IMR-90 (cell line): ENCODE results near the gene OTOG. TPM values are rescaled to one million over a fixed set of nuclear protein-coding genes. Genes with fewer than 3 reads are reported as not detected.

Experiments
- ATAC-seq: fragments of 200-7000 bp; cut with Tn5 transposase; 2 replicates; pipeline ENCODE4 v1.9.1; 2020; ENCODE audit warnings: low read depth, mild to moderate bottlenecking, moderate library complexity
- BruUV-seq: library from RNA; stranded (reverse); fragments of 400-500 nt; replicated peaks from 2 replicates; lab custom pipeline; 2021; lab: Mats Ljungman, UMichigan
- CTCF ChIA-PET: fragments of 300-600 bp; formaldehyde crosslinking; extraction: SDS; loops from one replicate; lab custom pipeline; 2021; ENCODE audit warnings: antibody characterized with exemption; lab: Yijun Ruan, JAX
- POLR2A ChIA-PET: fragments of 300-600 bp; sonication (Branson Sonifier 250); formaldehyde crosslinking; loops from one replicate; lab custom pipeline; 2022; ENCODE audit warnings: antibody characterized with exemption; ENCODE audit not compliant: unreplicated experiment; lab: Charles Lee
- DNase-seq: peaks from one replicate; pipeline ENCODE4 v3.0.0; 2013
- H2AFZ ChIP-seq: replicated peaks from 2 replicates; pipeline ENCODE3; 2013; ENCODE audit warnings: low read length, mild to moderate bottlenecking; ENCODE audit not compliant: poor library complexity
- H2AK5ac ChIP-seq: 2 replicates; pipeline ENCODE4 v1.6.1; 2013; ENCODE audit warnings: low read depth, low read length, inconsistent platforms
- H2AK9ac ChIP-seq: replicated peaks from 2 replicates; pipeline ENCODE3; 2013; ENCODE audit warnings: mild to moderate bottlenecking, low read depth, low read length, moderate library complexity; ENCODE audit not compliant: poor library complexity
- H2BK120ac ChIP-seq: 2 replicates; pipeline ENCODE4 v1.6.1; 2013; ENCODE audit warnings: low read depth, low read length, inconsistent platforms
- H2BK15ac ChIP-seq: 3 replicates; pipeline ENCODE4 v1.6.1; 2013; ENCODE audit warnings: low read depth, low read length, inconsistent platforms
- H2BK20ac ChIP-seq: 2 replicates; pipeline ENCODE4 v1.6.1; 2013; ENCODE audit warnings: low read depth, mild to moderate bottlenecking, inconsistent platforms, low read length, moderate library complexity
- H2BK5ac ChIP-seq: 2 replicates; pipeline ENCODE4 v1.6.1; 2013; ENCODE audit warnings: mild to moderate bottlenecking, low read depth, low read length, inconsistent platforms; ENCODE audit not compliant: poor library complexity, severe bottlenecking
- H3K14ac ChIP-seq: replicated peaks from 2 replicates; pipeline ENCODE4 v1.6.1; 2013; ENCODE audit warnings: low read depth, low read length, inconsistent platforms
- H3K18ac ChIP-seq: 2 replicates; pipeline ENCODE4 v1.6.1; 2013; ENCODE audit warnings: low read depth, low read length, control low read depth
- H3K23ac ChIP-seq: 2 replicates; pipeline ENCODE4 v1.6.1; 2013; ENCODE audit warnings: low read depth, low read length, inconsistent platforms
- H3K27ac ChIP-seq: 2 replicates; pipeline ENCODE4 v1.5.1; 2013; ENCODE audit warnings: mild to moderate bottlenecking, control low read depth, low read length; ENCODE audit not compliant: insufficient read depth
- H3K27me3 ChIP-seq: 2 replicates; pipeline ENCODE4 v1.6.1; 2013; ENCODE audit warnings: low read length; ENCODE audit not compliant: control insufficient read depth, insufficient read depth
- H3K36me3 ChIP-seq: 2 replicates; pipeline ENCODE4 v1.6.1; 2013; ENCODE audit warnings: low read length, mixed read lengths; ENCODE audit not compliant: control insufficient read depth, insufficient read depth
- H3K4ac ChIP-seq: 2 replicates; pipeline ENCODE4 v1.6.1; 2013; ENCODE audit warnings: low read depth, low read length, inconsistent platforms
- H3K4me1 ChIP-seq: 2 replicates; pipeline ENCODE4 v1.6.1; 2013; ENCODE audit warnings: low read length, mixed read lengths; ENCODE audit not compliant: control insufficient read depth, insufficient read depth
- H3K4me2 ChIP-seq: 2 replicates; pipeline ENCODE4 v1.6.1; 2013; ENCODE audit warnings: low read depth, mild to moderate bottlenecking, control low read depth, low read length, moderate library complexity
- H3K4me3 ChIP-seq: 2 replicates; pipeline ENCODE4 v1.5.1; 2013; ENCODE audit warnings: low read depth, mild to moderate bottlenecking, control low read depth, low read length, moderate library complexity; ENCODE audit not compliant: insufficient read depth
- H3K56ac ChIP-seq: 2 replicates; pipeline ENCODE4 v1.6.1; 2013; ENCODE audit warnings: low read length, inconsistent platforms; ENCODE audit not compliant: insufficient read depth; ENCODE audit errors: extremely low read depth
- H3K79me1 ChIP-seq, 2 experiments: 2 replicates each; pipeline ENCODE4 v1.6.1; 2013; ENCODE audit warnings: low read length in 2 of 2, inconsistent platforms in 1 of 2, low read depth in 1 of 2
- H3K9ac ChIP-seq: 2 replicates; pipeline ENCODE4 v1.6.1; 2013; ENCODE audit warnings: low read depth, low read length, control low read depth
- H3K9me1 ChIP-seq: 2 replicates; pipeline ENCODE4 v1.6.1; 2013; ENCODE audit warnings: low read length, inconsistent platforms; ENCODE audit not compliant: insufficient read depth
- H3K9me3 ChIP-seq: 2 replicates; pipeline ENCODE4 v1.6.1; 2013; ENCODE audit warnings: low read length; ENCODE audit not compliant: control insufficient read depth, insufficient read depth
- H4K20me1 ChIP-seq: 2 replicates; pipeline ENCODE4 v1.6.1; 2013; ENCODE audit warnings: low read length, inconsistent platforms; ENCODE audit not compliant: insufficient read depth
- H4K5ac ChIP-seq: 2 replicates; pipeline ENCODE4 v1.6.1; 2013; ENCODE audit warnings: mild to moderate bottlenecking, low read depth, low read length, control low read depth
- H4K8ac ChIP-seq, 2 experiments: 2 replicates each; pipeline ENCODE4 v1.6.1; 2013; ENCODE audit warnings: low read depth in 2 of 2, low read length in 2 of 2, control low read depth in 1 of 2, inconsistent platforms in 1 of 2
- H4K91ac ChIP-seq: 2 replicates; pipeline ENCODE4 v1.6.1; 2013; ENCODE audit warnings: low read depth, low read length, inconsistent platforms; ENCODE audit not compliant: insufficient read depth
- BHLHE40 ChIP-seq: fragments of 150-350 bp; IDR thresholded peaks from 2 replicates; pipeline ENCODE4 v1.6.1; 2016; ENCODE audit warnings: mild to moderate bottlenecking, low read depth, low read length
- CEBPB ChIP-seq: IDR thresholded peaks from 2 replicates; pipeline ENCODE4 v1.6.1; 2012; ENCODE audit warnings: low read depth, low read length, improper control_type of control experiment
- CHD1 ChIP-seq: IDR thresholded peaks from 2 replicates; pipeline ENCODE4 v1.6.1; 2012; ENCODE audit warnings: low read depth, low read length, improper control_type of control experiment
- FOS ChIP-seq: fragments of 150-350 bp; IDR thresholded peaks from 2 replicates; pipeline ENCODE4 v1.6.1; 2016; ENCODE audit warnings: low read depth, low read length
- MAFK ChIP-seq: IDR thresholded peaks from 2 replicates; pipeline ENCODE4 v1.6.1; 2012; ENCODE audit warnings: low read depth, low read length, improper control_type of control experiment
- MAZ ChIP-seq: IDR thresholded peaks from 2 replicates; pipeline ENCODE4 v1.6.1; 2012; ENCODE audit warnings: low read depth, mild to moderate bottlenecking, low read length, improper control_type of control experiment, moderate library complexity, borderline replicate concordance
- MXI1 ChIP-seq: IDR thresholded peaks from 2 replicates; pipeline ENCODE4 v1.6.1; 2012; ENCODE audit warnings: low read depth, mild to moderate bottlenecking, low read length, moderate library complexity, borderline replicate concordance
- NFE2L2 ChIP-seq: fragments of 150-350 bp; IDR thresholded peaks from 2 replicates; pipeline ENCODE4 v1.6.1; 2016; ENCODE audit warnings: low read depth, mild to moderate bottlenecking, low read length
- POLR2A ChIP-seq: IDR thresholded peaks from 2 replicates; pipeline ENCODE4 v1.6.1; 2012; ENCODE audit warnings: mild to moderate bottlenecking, low read depth, low read length
- RAD21 ChIP-seq: IDR thresholded peaks from 2 replicates; pipeline ENCODE4 v1.6.1; 2012; ENCODE audit warnings: low read length, improper control_type of control experiment
- RCOR1 ChIP-seq: IDR thresholded peaks from 2 replicates; pipeline ENCODE4 v1.6.1; 2012; ENCODE audit warnings: mild to moderate bottlenecking, low read length, improper control_type of control experiment; ENCODE audit not compliant: insufficient replicate concordance
- RFX5 ChIP-seq: IDR thresholded peaks from 2 replicates; pipeline ENCODE4 v1.8.0; 2012; ENCODE audit warnings: low read depth, mild to moderate bottlenecking, low read length, moderate library complexity
- SMC3 ChIP-seq: fragments of 150-350 bp; IDR thresholded peaks from 2 replicates; pipeline ENCODE4 v1.6.1; 2016; ENCODE audit warnings: low read depth, mild to moderate bottlenecking, antibody characterized with exemption, low read length, moderate library complexity
- WGBS, 2 experiments: methylation state at CpG; one replicate each; pipeline versions ENCODE4 v1.1.5 to v1.1.7; 2013; ENCODE audit warnings: missing lambda C conversion rate in 2 of 2; ENCODE audit not compliant: insufficient read length in 1 of 2; ENCODE audit errors: extremely low coverage in 2 of 2; 5-methylcytosine and 5-hydroxymethylcytosine counted together
- dilution Hi-C: fragments of 300-500 bp; cut with HindIII; formaldehyde crosslinking; loops from one replicate; pipeline ENCODE4 v1.14.3; 2018; ENCODE audit warnings: low sequenced_read_pairs; ENCODE audit not compliant: unreplicated experiment
- in situ Hi-C: fragments of 300-500 bp; cut with MboI; formaldehyde crosslinking; loops from 3 replicates; pipeline ENCODE4 v1.14.3; 2019; ENCODE audit warnings: low sequenced_read_pairs, inconsistent platforms, mixed read lengths
- intact Hi-C: fragments of 100-400 bp; cut with micrococcal nuclease; formaldehyde crosslinking; loops from 2 replicates; pipeline ENCODE4 v1.10.0; 2022
- polyA plus RNA-seq, 3 experiments: library from polyadenylated mRNA; depleted of rRNA; stranded (reverse); fragments of >200 nt; gene quantifications; 2 replicates each; pipeline ENCODE4 v1.2.3, GENCODE V29; 2012; ENCODE audit warnings: low replicate concordance in 1 of 3
- total RNA-seq: library from RNA; depleted of rRNA; stranded (reverse); fragments of >200 nt; gene quantifications from 2 replicates; pipeline ENCODE4 v1.2.3, GENCODE V29; 2012
- TF ChIP-seq, protein P1 (sequence below): fragments of 150-350 bp; IDR thresholded peaks from 2 replicates; pipeline ENCODE4 v1.6.1; 2016; ENCODE audit warnings: low read depth, mild to moderate bottlenecking, low read length, moderate library complexity, borderline replicate concordance
- TF ChIP-seq, protein P2 (sequence below): fragments of 150-350 bp; IDR thresholded peaks from 2 replicates; pipeline ENCODE4 v1.6.1; 2017; ENCODE audit warnings: mild to moderate bottlenecking, antibody characterized with exemption, low read length, low read depth
- TF ChIP-seq, protein P3 (sequence below): conservative IDR thresholded peaks from 2 replicates; pipeline ENCODE4 v1.5.1; 2012; ENCODE audit warnings: mild to moderate bottlenecking, low read depth, low read length, improper control_type of control experiment

The OTOG gene
- total and polyA plus RNA-seq, 2 of the 4 experiments (the other 2 are of a cell fraction): not detected

DNA sequence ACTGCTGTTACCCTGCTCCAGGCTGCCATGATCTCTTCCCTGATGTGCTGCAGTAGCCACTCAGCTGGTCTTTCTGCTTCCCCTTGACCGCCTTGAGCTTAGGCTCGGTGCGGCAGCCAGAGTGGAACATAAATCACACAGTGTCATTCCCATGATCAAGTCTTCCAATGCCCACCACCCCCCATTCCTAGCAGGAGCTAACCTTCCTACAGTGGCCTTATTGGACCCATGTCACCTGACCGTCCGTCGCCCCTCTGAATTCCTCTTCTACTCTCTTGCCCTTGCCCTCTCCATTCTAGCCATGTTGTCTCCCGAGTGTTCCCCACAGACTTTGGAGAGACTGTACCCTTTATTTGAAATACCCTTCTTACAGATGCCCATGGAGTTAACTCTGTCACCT is 43.4 kb downstream of the OTOG start:
- Histone ChIP-seq H2BK15ac (no peak overlapping the region), H3K79me1 (no peaks in the 10 kb centered on the region), H4K8ac (no peak overlapping the region), H3K4me2 (no peak overlapping the region), H3K9ac (no peak overlapping the region), H3K27ac (no peak overlapping the region), H3K18ac (no peak overlapping the region), H3K9me3 (no peaks in the 10 kb centered on the region), H3K4ac (no peak overlapping the region), H3K56ac (no peak overlapping the region), H4K5ac (no peak overlapping the region), H3K9me1 (no peaks in the 10 kb centered on the region), H3K23ac (no peak overlapping the region), H3K36me3 (no peaks in the 10 kb centered on the region), H3K14ac (no peak overlapping the region), H2BK120ac (no peak overlapping the region), H3K4me1 (no peaks in the 10 kb centered on the region), H4K91ac (no peak overlapping the region), H2BK20ac (no peak overlapping the region), H2AK9ac (no peak overlapping the region), H2BK5ac (no peak overlapping the region), H2AK5ac (no peak overlapping the region), H4K20me1 (no peaks in the 10 kb centered on the region), H3K4me3 (no peak overlapping the region), H2AFZ (peak overlapping the region; percentile 9), H3K27me3 (peaks cover 3% of the 10 kb centered on the region)
- ChIA-PET CTCF (no interaction called here), POLR2A (no interaction called here)
- BruUV-seq: no TSS peak
- 84% methylated on average over 7 of the region's 7 CpGs; no CpG with 5 or more reads in 1 of the 2 experiments for WGBS, 2 experiments
- in situ Hi-C loops: no loop called here
- dilution Hi-C loops: loop anchor here (10.0 kb wide), 1 partner anchor 394 kb away; no protein-coding TSS in a partner anchor
- DNase-seq (no peak), ATAC-seq (no peak)
- TF ChIP-seq, protein P1, sequence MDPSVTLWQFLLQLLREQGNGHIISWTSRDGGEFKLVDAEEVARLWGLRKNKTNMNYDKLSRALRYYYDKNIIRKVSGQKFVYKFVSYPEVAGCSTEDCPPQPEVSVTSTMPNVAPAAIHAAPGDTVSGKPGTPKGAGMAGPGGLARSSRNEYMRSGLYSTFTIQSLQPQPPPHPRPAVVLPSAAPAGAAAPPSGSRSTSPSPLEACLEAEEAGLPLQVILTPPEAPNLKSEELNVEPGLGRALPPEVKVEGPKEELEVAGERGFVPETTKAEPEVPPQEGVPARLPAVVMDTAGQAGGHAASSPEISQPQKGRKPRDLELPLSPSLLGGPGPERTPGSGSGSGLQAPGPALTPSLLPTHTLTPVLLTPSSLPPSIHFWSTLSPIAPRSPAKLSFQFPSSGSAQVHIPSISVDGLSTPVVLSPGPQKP: no peak
- no peak for TF ChIP-seq MXI1
- no peak for TF ChIP-seq NFE2L2
- TF ChIP-seq SMC3: no peak
- no peak for TF ChIP-seq FOS
- no peak for TF ChIP-seq POLR2A
- TF ChIP-seq BHLHE40: no peak
- TF ChIP-seq, protein P2, sequence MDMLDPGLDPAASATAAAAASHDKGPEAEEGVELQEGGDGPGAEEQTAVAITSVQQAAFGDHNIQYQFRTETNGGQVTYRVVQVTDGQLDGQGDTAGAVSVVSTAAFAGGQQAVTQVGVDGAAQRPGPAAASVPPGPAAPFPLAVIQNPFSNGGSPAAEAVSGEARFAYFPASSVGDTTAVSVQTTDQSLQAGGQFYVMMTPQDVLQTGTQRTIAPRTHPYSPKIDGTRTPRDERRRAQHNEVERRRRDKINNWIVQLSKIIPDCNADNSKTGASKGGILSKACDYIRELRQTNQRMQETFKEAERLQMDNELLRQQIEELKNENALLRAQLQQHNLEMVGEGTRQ: no peak
- no peak for TF ChIP-seq RCOR1
- no peak for TF ChIP-seq CEBPB
- no peak for TF ChIP-seq MAZ
- TF ChIP-seq CHD1: no peak
- TF ChIP-seq, protein P3, sequence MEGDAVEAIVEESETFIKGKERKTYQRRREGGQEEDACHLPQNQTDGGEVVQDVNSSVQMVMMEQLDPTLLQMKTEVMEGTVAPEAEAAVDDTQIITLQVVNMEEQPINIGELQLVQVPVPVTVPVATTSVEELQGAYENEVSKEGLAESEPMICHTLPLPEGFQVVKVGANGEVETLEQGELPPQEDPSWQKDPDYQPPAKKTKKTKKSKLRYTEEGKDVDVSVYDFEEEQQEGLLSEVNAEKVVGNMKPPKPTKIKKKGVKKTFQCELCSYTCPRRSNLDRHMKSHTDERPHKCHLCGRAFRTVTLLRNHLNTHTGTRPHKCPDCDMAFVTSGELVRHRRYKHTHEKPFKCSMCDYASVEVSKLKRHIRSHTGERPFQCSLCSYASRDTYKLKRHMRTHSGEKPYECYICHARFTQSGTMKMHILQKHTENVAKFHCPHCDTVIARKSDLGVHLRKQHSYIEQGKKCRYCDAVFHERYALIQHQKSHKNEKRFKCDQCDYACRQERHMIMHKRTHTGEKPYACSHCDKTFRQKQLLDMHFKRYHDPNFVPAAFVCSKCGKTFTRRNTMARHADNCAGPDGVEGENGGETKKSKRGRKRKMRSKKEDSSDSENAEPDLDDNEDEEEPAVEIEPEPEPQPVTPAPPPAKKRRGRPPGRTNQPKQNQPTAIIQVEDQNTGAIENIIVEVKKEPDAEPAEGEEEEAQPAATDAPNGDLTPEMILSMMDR: no peak
- no peak for TF ChIP-seq RFX5
- no peak for TF ChIP-seq RAD21
- no peak for TF ChIP-seq MAFK
- intact Hi-C loops: no loop called here
